ENCODE measurements around the gene HBG1.

DNA sequence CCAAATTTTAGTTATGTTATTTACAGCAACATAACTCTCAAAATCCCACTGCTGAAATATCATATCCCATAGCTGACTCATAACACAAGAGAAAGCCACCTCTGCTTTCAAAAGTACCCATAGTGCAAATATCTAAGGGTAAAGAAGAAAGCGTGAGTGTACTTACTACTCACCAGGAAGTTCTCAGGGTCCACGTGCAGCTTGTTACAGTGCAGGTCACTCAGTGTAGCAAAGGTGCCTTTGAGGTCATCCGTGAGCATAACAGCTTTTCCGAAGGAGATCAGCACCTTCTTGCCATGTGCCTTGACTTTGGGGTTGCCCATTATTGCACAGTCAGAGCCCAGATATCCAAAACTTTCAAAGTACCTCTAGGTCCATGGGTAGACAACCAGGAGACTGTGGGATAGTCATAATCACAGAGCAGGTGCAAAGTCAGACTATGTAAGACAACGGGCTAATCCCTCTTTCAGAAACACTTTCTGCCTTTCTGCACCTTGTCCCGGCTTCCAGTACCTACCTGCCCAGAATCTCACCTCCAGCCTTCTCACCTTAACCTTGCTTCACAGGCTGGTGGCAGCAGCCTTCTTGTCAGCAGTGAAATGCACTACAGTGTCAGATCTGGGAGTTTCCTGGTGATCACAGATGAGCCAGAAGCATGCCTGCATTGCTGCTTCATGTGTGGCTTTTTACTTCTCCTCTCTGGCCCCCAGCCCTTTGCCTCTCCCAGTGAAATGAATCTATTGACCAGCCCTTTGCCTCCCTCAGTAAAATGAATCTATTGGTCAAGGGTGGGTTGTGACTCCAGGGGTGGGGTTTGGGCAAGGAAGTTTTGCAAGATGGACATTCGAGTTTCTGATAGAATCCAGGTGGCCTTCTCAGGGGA, 6.5 kb downstream of the HBG1 start:
- TF ChIP-seq EZH2 (IDR thresholded peaks at IDR 0.05; ENCODE audit: low read depth, unreplicated experiment) = no peak
- TF ChIP-seq, protein P1, sequence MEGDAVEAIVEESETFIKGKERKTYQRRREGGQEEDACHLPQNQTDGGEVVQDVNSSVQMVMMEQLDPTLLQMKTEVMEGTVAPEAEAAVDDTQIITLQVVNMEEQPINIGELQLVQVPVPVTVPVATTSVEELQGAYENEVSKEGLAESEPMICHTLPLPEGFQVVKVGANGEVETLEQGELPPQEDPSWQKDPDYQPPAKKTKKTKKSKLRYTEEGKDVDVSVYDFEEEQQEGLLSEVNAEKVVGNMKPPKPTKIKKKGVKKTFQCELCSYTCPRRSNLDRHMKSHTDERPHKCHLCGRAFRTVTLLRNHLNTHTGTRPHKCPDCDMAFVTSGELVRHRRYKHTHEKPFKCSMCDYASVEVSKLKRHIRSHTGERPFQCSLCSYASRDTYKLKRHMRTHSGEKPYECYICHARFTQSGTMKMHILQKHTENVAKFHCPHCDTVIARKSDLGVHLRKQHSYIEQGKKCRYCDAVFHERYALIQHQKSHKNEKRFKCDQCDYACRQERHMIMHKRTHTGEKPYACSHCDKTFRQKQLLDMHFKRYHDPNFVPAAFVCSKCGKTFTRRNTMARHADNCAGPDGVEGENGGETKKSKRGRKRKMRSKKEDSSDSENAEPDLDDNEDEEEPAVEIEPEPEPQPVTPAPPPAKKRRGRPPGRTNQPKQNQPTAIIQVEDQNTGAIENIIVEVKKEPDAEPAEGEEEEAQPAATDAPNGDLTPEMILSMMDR (conservative IDR thresholded peaks at IDR 0.05; ENCODE audit: low read depth in 2 of 2) = no peak
- TF ChIP-seq, protein P2, sequence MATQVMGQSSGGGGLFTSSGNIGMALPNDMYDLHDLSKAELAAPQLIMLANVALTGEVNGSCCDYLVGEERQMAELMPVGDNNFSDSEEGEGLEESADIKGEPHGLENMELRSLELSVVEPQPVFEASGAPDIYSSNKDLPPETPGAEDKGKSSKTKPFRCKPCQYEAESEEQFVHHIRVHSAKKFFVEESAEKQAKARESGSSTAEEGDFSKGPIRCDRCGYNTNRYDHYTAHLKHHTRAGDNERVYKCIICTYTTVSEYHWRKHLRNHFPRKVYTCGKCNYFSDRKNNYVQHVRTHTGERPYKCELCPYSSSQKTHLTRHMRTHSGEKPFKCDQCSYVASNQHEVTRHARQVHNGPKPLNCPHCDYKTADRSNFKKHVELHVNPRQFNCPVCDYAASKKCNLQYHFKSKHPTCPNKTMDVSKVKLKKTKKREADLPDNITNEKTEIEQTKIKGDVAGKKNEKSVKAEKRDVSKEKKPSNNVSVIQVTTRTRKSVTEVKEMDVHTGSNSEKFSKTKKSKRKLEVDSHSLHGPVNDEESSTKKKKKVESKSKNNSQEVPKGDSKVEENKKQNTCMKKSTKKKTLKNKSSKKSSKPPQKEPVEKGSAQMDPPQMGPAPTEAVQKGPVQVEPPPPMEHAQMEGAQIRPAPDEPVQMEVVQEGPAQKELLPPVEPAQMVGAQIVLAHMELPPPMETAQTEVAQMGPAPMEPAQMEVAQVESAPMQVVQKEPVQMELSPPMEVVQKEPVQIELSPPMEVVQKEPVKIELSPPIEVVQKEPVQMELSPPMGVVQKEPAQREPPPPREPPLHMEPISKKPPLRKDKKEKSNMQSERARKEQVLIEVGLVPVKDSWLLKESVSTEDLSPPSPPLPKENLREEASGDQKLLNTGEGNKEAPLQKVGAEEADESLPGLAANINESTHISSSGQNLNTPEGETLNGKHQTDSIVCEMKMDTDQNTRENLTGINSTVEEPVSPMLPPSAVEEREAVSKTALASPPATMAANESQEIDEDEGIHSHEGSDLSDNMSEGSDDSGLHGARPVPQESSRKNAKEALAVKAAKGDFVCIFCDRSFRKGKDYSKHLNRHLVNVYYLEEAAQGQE (IDR thresholded peaks at IDR 0.05; ENCODE audit: unreplicated experiment) = no peak
- TF ChIP-seq EZH2phosphoT487 (IDR thresholded peaks at IDR 0.05; ENCODE audit: unreplicated experiment) = no peak

Data from GM23338 (cell line).